HUES6 (cell line): ENCODE measurements around the gene NQO1.

Source experiments
- H3K27ac ChIP-seq: 2 replicates; pipeline ENCODE4 v1.7.0; 2013; ENCODE audit warnings: low read depth, mild to moderate bottlenecking, low read length, inconsistent platforms
- H3K27me3 ChIP-seq: 2 replicates; pipeline ENCODE4 v1.6.1; 2013; ENCODE audit warnings: low read length; ENCODE audit not compliant: control insufficient read depth, insufficient read depth
- H3K36me3 ChIP-seq: 2 replicates; pipeline ENCODE4 v1.6.1; 2013; ENCODE audit warnings: low read length; ENCODE audit not compliant: control insufficient read depth, insufficient read depth
- H3K4me1 ChIP-seq: 2 replicates; pipeline ENCODE4 v1.6.1; 2013; ENCODE audit warnings: low read length; ENCODE audit not compliant: control insufficient read depth, insufficient read depth
- H3K4me3 ChIP-seq: 2 replicates; pipeline ENCODE4 v1.5.1; 2013; ENCODE audit warnings: low read depth, low read length
- H3K9ac ChIP-seq: one replicate; pipeline ENCODE4 v1.6.1; 2013; ENCODE audit warnings: mild to moderate bottlenecking, low read length
- H3K9me3 ChIP-seq: 2 replicates; pipeline ENCODE4 v1.6.1; 2013; ENCODE audit warnings: low read depth, low read length; ENCODE audit not compliant: control insufficient read depth, insufficient read depth

Gene NQO1

GRCh38 chr16:69663846-69664245, 62.5 kb downstream of the NQO1 start:
- Histone ChIP-seq H3K36me3 (peaks cover 40% of the 10 kb centered on the region), H3K9ac (no peak overlapping the region), H3K4me3 (no peak overlapping the region), H3K9me3 (no peaks in the 10 kb centered on the region), H3K27ac (no peak overlapping the region), H3K4me1 (no peaks in the 10 kb centered on the region), H3K27me3 (no peaks in the 10 kb centered on the region)

- no peak overlapping the region for H3K4me3 ChIP-seq
- H3K36me3 ChIP-seq, result peaks cover 41% of the 10 kb centered on the region
- H3K9me3 ChIP-seq, result no peaks in the 10 kb centered on the region
- no peak overlapping the region for H3K9ac ChIP-seq
- H3K27me3 ChIP-seq, result no peaks in the 10 kb centered on the region
- no peak overlapping the region for H3K27ac ChIP-seq
- no peaks in the 10 kb centered on the region for H3K4me1 ChIP-seq
Measured at GRCh38 chr16:69662901-69663300, 63.5 kb downstream of the NQO1 start.

- no peaks in the 10 kb centered on the region for H3K9me3 ChIP-seq
- no peaks in the 10 kb centered on the region for H3K27me3 ChIP-seq
- no peak overlapping the region for H3K9ac ChIP-seq
- peaks cover 60% of the 10 kb centered on the region for H3K36me3 ChIP-seq
- H3K27ac ChIP-seq, result no peak overlapping the region
- H3K4me3 ChIP-seq, result no peak overlapping the region
- no peaks in the 10 kb centered on the region for H3K4me1 ChIP-seq
Measured at GRCh38 chr16:69660166-69660565, 66.2 kb downstream of the NQO1 start.
